Kidney epithelial cell (primary cell): Measurements from ENCODE around the gene CCT3. TPM values are rescaled to one million over a fixed set of nuclear protein-coding genes. Genes with fewer than 3 reads are reported as not detected.
"Not testable (repeated sequence)": the region's sequence is repeated elsewhere in the genome, so short reads cannot be mapped to it uniquely, and the experiment has no call there.

ENCODE experiments used
- DNase-seq: peaks from one replicate; pipeline ENCODE4 v3.0.0-alpha.2; 2010; ENCODE audit warnings: low read depth
- H3K27me3 ChIP-seq: 2 replicates; pipeline ENCODE4 v1.6.0; 2011; ENCODE audit warnings: low read length; ENCODE audit not compliant: control insufficient read depth, insufficient read depth
- H3K36me3 ChIP-seq: 2 replicates; pipeline ENCODE4 v1.5.1; 2011; ENCODE audit warnings: low read length; ENCODE audit not compliant: control insufficient read depth, insufficient read depth
- H3K4me3 ChIP-seq: 2 replicates; pipeline ENCODE4 v1.5.1; 2011; ENCODE audit warnings: low read depth, mild to moderate bottlenecking, control low read depth, low read length
- CTCF ChIP-seq: IDR thresholded peaks from 2 replicates; pipeline ENCODE4 v1.5.1; 2011; ENCODE audit warnings: mild to moderate bottlenecking, moderate library complexity, low read length, control low read depth, inconsistent platforms; ENCODE audit not compliant: insufficient read depth, poor library complexity, severe bottlenecking
- total RNA-seq: library from RNA; depleted of rRNA; stranded (reverse); fragments of >200 nt; gene quantifications from 2 replicates; pipeline ENCODE4 v1.2.3, GENCODE V29; 2015

The CCT3 gene
- total RNA-seq, 1 donor from 2014 or later, result 303 TPM

DNA sequence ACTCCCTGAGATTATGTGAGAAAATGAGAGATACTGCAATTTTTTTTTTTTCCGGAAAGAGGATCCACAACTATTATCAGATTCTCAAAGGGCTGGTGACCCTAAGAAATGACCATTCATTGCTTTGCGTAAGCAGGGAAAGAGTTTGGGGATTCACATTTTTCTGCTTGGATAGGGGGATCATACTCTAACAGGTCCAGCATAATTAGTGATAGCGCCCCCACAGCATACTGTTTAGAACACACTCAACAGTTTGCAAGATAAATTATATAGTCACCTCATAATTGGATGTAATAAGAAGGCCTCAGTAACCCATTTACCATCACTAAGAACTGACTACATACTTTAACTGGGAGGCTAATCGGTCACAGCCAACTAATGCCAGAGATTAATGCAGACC is 1.9 kb downstream of the CCT3 start:
- H3K36me3 ChIP-seq, result no peaks in the 10 kb centered on the region
- TF ChIP-seq CTCF, result peak; percentile 35

GRCh38 chr1:156323179-156323578 is 14.9 kb downstream of the CCT3 start:
- H3K36me3 ChIP-seq, DNase-seq, H3K4me3 ChIP-seq, H3K27me3 ChIP-seq: not testable (repeated sequence)

More for the DNA sequence above, 1.9 kb downstream of the CCT3 start:
- Histone ChIP-seq H3K27me3 (no peaks in the 10 kb centered on the region), H3K4me3 (peak overlapping the region; percentile 81)
- DNase-seq, result no peak

GRCh38 chr1:156320560-156320959 is 17.5 kb downstream of the CCT3 start:
- no peak for TF ChIP-seq CTCF
- Histone ChIP-seq H3K27me3 (no peaks in the 10 kb centered on the region), H3K36me3 (peaks cover 2% of the 10 kb centered on the region), H3K4me3 (no peak overlapping the region)
- no peak for DNase-seq

- Histone ChIP-seq H3K36me3 (peaks cover 2% of the 10 kb centered on the region), H3K27me3 (no peaks in the 10 kb centered on the region), H3K4me3 (no peak overlapping the region)
- TF ChIP-seq CTCF, result peak; percentile 53
- DNase-seq, result no peak
Measured at GRCh38 chr1:156319664-156320063, 18.4 kb downstream of the CCT3 start.

DNA sequence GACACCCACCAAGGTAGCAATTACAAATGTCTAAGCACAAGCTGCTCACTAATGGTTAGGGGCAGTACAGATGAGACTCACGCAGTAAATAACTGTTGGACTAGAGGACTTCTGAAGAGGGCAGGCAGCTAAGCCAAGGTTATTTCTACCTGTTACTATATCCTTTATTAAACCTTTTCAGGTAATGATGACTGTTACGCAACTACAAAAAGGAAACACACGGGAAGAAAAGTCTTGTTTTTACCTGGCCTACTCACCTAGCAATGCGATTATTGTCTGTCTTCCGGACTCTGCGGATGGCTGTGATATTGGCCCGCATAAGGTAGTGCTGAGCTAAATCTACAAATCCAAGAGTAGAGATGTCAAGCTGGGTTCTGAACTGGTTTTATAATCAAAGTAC is 21.2 kb downstream of the CCT3 start:
- no peak for TF ChIP-seq CTCF
- no peak for DNase-seq
- no peaks in the 10 kb centered on the region for H3K27me3 ChIP-seq
- H3K4me3 ChIP-seq, result no peak overlapping the region
- peaks cover 3% of the 10 kb centered on the region for H3K36me3 ChIP-seq

DNA sequence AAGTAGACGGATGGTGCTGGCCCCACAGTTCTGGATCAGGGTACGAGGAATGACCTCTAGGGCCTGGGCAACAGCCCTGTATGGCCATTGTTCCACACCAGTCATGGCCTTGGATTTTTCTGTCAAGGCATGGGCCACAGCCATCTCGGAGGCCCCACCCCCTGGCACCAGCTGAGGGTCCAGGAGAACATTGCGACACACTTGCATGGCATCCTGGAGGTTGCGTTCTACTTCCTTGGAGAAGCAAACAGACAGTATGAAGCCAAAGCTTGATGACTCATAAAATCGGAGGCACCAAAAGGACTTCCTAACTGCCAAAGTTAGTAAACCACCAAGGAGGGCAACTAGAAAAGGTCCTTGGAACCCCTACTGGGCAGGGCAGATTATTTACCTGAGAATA is 27.1 kb downstream of the CCT3 start:
- Histone ChIP-seq H3K36me3 (peaks cover 6% of the 10 kb centered on the region), H3K27me3 (no peaks in the 10 kb centered on the region), H3K4me3 (no peak overlapping the region)
- DNase-seq, result no peak
- no peak for TF ChIP-seq CTCF

DNA sequence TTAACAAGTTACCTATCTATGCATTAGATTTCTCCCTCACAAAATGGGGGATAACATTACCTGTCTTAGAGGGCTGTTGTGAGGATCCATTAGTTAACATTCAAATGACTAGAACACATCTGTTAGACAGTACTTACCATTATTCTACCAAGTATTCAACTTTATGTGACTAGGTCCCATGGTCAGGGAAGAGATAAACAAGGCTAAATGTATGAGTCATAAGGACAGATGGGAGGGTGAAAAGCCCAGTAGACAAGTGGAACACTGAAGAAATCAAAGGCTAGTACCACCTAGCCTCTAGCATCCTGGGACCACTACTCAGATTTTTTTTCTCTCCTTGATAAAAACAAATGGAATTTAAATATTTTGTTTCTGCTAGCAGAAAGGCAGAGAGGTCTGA is 30.0 kb downstream of the CCT3 start:
- no peak overlapping the region for H3K4me3 ChIP-seq
- no peaks in the 10 kb centered on the region for H3K27me3 ChIP-seq
- H3K36me3 ChIP-seq, result peaks cover 5% of the 10 kb centered on the region
- no peak for TF ChIP-seq CTCF
- no peak for DNase-seq
